Heart left ventricle (tissue), 16 donors: ENCODE measurements around the gene USP13. TPM values are rescaled to one million over a fixed set of nuclear protein-coding genes. Genes with fewer than 3 reads are reported as not detected.
"Not testable (repeated sequence)": the region's sequence is repeated elsewhere in the genome, so short reads cannot be mapped to it uniquely, and the experiment has no call there.

Experiments
- ATAC-seq, 4 donors: fragments of 200-7000 bp; cut with Tn5 transposase; one replicate each; pipeline ENCODE4 v1.9.1; 2020 to 2022; ENCODE audit warnings: moderate library complexity in 4 of 4, mild to moderate bottlenecking in 3 of 4, moderate number of reproducible peaks in 1 of 4
- DNase-seq, 5 donors: peaks; one replicate each; pipeline ENCODE4 v3.0.0-alpha.2; 2020
- H3K27ac ChIP-seq, 12 donors: fragments of 200-600 bp; sonication (generic) in 4 of 12; one replicate each; pipeline versions ENCODE4 v1.5.0 to v1.8.0; 2016 to 2022; ENCODE audit warnings: mild to moderate bottlenecking in 2 of 12
- H3K27me3 ChIP-seq, 9 donors: fragments of 200-600 bp; sonication (generic) in 2 of 9; one replicate each; pipeline versions ENCODE4 v1.5.1 to v1.8.0; 2016 to 2022; ENCODE audit warnings: mild to moderate bottlenecking in 3 of 9
- H3K36me3 ChIP-seq, 9 donors: fragments of 200-600 bp; sonication (generic) in 2 of 9; one replicate each; pipeline versions ENCODE4 v1.5.0 to v1.8.0; 2018 to 2022; ENCODE audit warnings: mild to moderate bottlenecking in 2 of 9
- H3K4me1 ChIP-seq, 12 donors: fragments of 200-600 bp; sonication (generic) in 4 of 12; one replicate each; pipeline versions ENCODE4 v1.5.0 to v1.8.0; 2016 to 2022; ENCODE audit warnings: mild to moderate bottlenecking in 3 of 12
- H3K4me3 ChIP-seq, 12 donors: fragments of 200-600 bp; sonication (generic) in 4 of 12; one replicate each; pipeline versions ENCODE4 v1.5.0 to v1.8.0; 2017 to 2022; ENCODE audit warnings: mild to moderate bottlenecking in 9 of 12, moderate library complexity in 4 of 12
- H3K9me3 ChIP-seq, 12 donors: fragments of 200-600 bp; sonication (generic) in 4 of 12; one replicate each; pipeline versions ENCODE4 v1.5.0 to v1.8.0; 2016 to 2022; ENCODE audit warnings: mild to moderate bottlenecking in 1 of 12
- CTCF ChIP-seq, 12 donors: fragments of 200-600 bp; sonication (generic) in 4 of 12; IDR thresholded peaks; one replicate each; pipeline versions ENCODE4 v1.5.0 to v1.8.0; 2018 to 2022; ENCODE audit warnings: antibody characterized with exemption in 12 of 12, mild to moderate bottlenecking in 5 of 12
- POLR2A ChIP-seq, 2 donors: fragments of 450-650 bp; IDR thresholded peaks; one replicate each; pipeline ENCODE4 v1.6.1; 2017; ENCODE audit warnings: antibody characterized with exemption in 2 of 2, mild to moderate bottlenecking in 2 of 2, moderate library complexity in 2 of 2
- WGBS, 4 donors: extraction: QIAGEN DNeasy Blood & Tissue Kit in 2 of 4; methylation state at CpG; one replicate each; pipeline versions ENCODE4 v1.1.5 to v1.1.7; 2013 to 2018; 5-methylcytosine and 5-hydroxymethylcytosine counted together
- intact Hi-C, 10 donors: fragments of 100-400 bp; cut with DNase I; formaldehyde crosslinking; loops; one replicate each; pipeline versions ENCODE4 v1.11.1 to v1.14.2; 2022
- polyA plus RNA-seq, 2 donors: library from polyadenylated mRNA; stranded (reverse); fragments of 200-250 nt; gene quantifications; one replicate each; pipeline ENCODE4 v1.2.3, GENCODE V29; 2013
- total RNA-seq, 9 donors: library from RNA; depleted of rRNA in 2 of 9; stranded (reverse); fragments of >200 nt in 2 of 9; fragmentation: NEBNext Ultra II Directional in 3 of 9; extraction: Animal tissue kit (Norgen Biotek cat#: 25700) in 3 of 9; gene quantifications; one replicate each; pipeline versions ENCODE4 v1.1.0 to v1.2.4, GENCODE V29; 2016 to 2023
- donor health status: ischemic (EF 13 %, LVEDD 7.1; RV severe dilation, severe dysfunction).
- donor health status: healthy with polysubstance abuse.
- donor health status: DM: no; HTN: yes; CAD: no.
- donor health status: DM: no; HTN: no; CAD: no.
- donor health status: ischemic (EF 25% LVEDD 6.9; RV normal size, moderate dysfunction).
- donor health status: ischemic (EF 25% LVEDD 5.7; RV mildly dilated, moderate dysfunction).
- donor health status: healthy.
- donor health status: DM: yes; HTN: yes; CAD: no.
- donor health status: ischemic (EF 35%, LVEDD 5.7; RV mildly dilated, moderate dysfunction).
- donor health status: nonischemic (EF 11% LVEDD 7.7; RV severe dilation, severe dysfunction).
- donor health status: DM: yes; HTN: yes; CAD: no.
- donor health status: PGD.
- donor health status: ischemic (EF 29% LVEDD 5.4; RV normal size, mild dysfunction).
- donor health status: nonischemic (EF 23%, LVEDD 6.1; RV moderate dilation, normal function).

Gene USP13
- total and polyA plus RNA-seq, 11 donors: 29.2 to 287 (median 137) TPM

- H3K36me3 ChIP-seq: peaks cover 6 to 75% (median 56%) of the 10 kb centered on the region in 9 donors
- 78 to 91% (median 84%) methylated on average over 3 of the region's 3 CpGs for WGBS, 4 donors
- ATAC-seq: no peak
Measured at GRCh38 chr3:179624451-179624850, 28.4 kb upstream of the USP13 start.

GRCh38 chr3:179630753-179631451 is 21.9 kb upstream of the USP13 start:
- DNase-seq (no peak), ATAC-seq (no peak)
- Histone ChIP-seq H3K36me3 (peaks cover 0 to 16% (median 4%) of the 10 kb centered on the region in 9 donors), H3K4me1 (no peaks in the 10 kb centered on the region), H3K9me3 (no peaks in the 10 kb centered on the region), H3K4me3 (no peak overlapping the region), H3K27me3 (no peaks in the 10 kb centered on the region), H3K27ac (no peak overlapping the region)
- TF ChIP-seq CTCF (IDR thresholded peaks at IDR 0.05) (no peak), POLR2A (IDR thresholded peaks at IDR 0.05) (no peak)
- intact Hi-C loops: no loop called here
- WGBS, 4 donors: 56 to 83% (median 82%) methylated on average over 3 of the region's 3 CpGs

More at GRCh38 chr3:179624451-179624850, 28.4 kb upstream of the USP13 start:
- intact Hi-C loops: no loop called here
- Histone ChIP-seq H3K27me3 (no peaks in the 10 kb centered on the region), H3K27ac (no peak overlapping the region), H3K9me3 (peaks cover 0 to 4% (median 0%) of the 10 kb centered on the region in 12 donors), H3K4me1 (no peaks in the 10 kb centered on the region), H3K4me3 (no peak overlapping the region)
- no peak for DNase-seq
- TF ChIP-seq CTCF (IDR thresholded peaks at IDR 0.05) (no peak), POLR2A (IDR thresholded peaks at IDR 0.05) (no peak)

- no peak for TF ChIP-seq POLR2A (IDR thresholded peaks at IDR 0.05)
- no peak for TF ChIP-seq CTCF (IDR thresholded peaks at IDR 0.05)
- Histone ChIP-seq H3K36me3 (no peaks in the 10 kb centered on the region), H3K4me3 (no peak overlapping the region), H3K27ac (no peak overlapping the region), H3K27me3 (no peaks in the 10 kb centered on the region), H3K4me1 (no peaks in the 10 kb centered on the region), H3K9me3 (no peaks in the 10 kb centered on the region)
- intact Hi-C loops: no loop called here
- 88 to 98% (median 92%) methylated on average over 1 of the region's 1 CpG for WGBS, 4 donors
- no peak for ATAC-seq
- DNase-seq: no peak
Measured at GRCh38 chr3:179640469-179640868, 12.4 kb upstream of the USP13 start.

- intact Hi-C loops: no loop called here
- 70 to 93% (median 88%) methylated on average over 3 of the region's 3 CpGs for WGBS, 4 donors
- no peak for DNase-seq
Measured at GRCh38 chr3:179642871-179643270, 10.0 kb upstream of the USP13 start.

GRCh38 chr3:179643837-179644236 is 9.0 kb upstream of the USP13 start:
- H3K27me3 ChIP-seq, DNase-seq, H3K4me1 ChIP-seq, H3K9me3 ChIP-seq, intact Hi-C loops, ATAC-seq, H3K27ac ChIP-seq, H3K36me3 ChIP-seq, H3K4me3 ChIP-seq: not testable (repeated sequence)
- WGBS, 4 donors: 95 to 99% (median 97%) methylated on average over 8 of the region's 8 CpGs

More at GRCh38 chr3:179642871-179643270, 10.0 kb upstream of the USP13 start:
- TF ChIP-seq CTCF (IDR thresholded peaks at IDR 0.05) (no peak), POLR2A (IDR thresholded peaks at IDR 0.05) (no peak)
- Histone ChIP-seq H3K36me3 (no peaks in the 10 kb centered on the region), H3K27me3 (no peaks in the 10 kb centered on the region), H3K27ac (no peak overlapping the region), H3K4me1 (no peaks in the 10 kb centered on the region), H3K4me3 (no peak overlapping the region), H3K9me3 (no peaks in the 10 kb centered on the region)
- ATAC-seq: no peak
